ENCODE measurements around the gene ANAPC2. TPM values are rescaled to one million over a fixed set of nuclear protein-coding genes. Genes with fewer than 3 reads are reported as not detected.

ANAPC2 gene
- total RNA-seq, 2 experiments from 2014 or later, result 144 to 149 TPM

DNA sequence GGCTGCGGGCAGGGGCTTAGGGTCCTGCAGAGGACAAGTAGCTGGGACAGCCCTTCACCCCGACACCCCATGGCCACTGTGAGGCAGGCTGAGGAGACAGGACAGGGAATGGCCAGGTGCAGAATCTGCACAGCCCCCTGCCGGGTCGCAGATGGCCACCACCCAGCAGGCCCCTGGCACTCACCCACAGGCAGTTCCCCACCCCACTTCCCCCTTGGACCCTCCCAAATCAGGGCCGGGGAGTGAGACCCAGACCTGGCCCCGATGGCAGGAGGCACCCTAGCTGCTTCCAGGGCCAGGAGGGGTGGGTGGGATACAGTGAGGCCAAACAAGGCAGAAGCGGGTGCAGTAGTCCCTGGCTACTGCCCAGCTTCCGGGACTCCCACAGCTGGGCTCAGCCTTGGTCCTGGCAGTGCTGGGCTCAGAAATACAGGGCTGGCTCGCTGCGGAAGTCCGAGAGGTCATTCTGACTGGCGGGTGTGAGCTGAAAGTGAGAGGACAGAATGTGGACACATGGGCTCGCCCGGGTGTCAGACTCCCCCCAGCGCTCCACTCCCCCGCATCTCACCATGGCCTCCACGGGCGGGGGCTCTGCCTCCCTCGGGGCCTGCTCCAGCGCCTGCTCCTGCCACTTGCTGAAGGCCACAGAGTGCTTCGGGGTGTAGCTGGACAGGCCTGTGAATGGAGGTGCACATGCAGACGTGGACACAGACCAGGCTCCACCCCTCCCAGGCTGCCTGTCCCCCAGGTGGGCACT is 3.5 kb upstream of the ANAPC2 start:
- CTCF ChIA-PET, result interaction anchor here (0.5 kb wide), 1 partner anchor 62 kb away, joined by 3 read pairs; no protein-coding TSS in a partner anchor
- no peak for DNase-seq
- Mint-ChIP-seq H3K4me3 (no peak overlapping the region), H3K27me3 (no peaks in the 10 kb centered on the region), H3K9me3 (no peaks in the 10 kb centered on the region), H3K27ac (no peak overlapping the region), H3K36me3 (ENCODE audit: low read depth) (peaks cover 25% of the 10 kb centered on the region), H3K4me1 (ENCODE audit: low read depth) (peaks cover 19% of the 10 kb centered on the region)
- no peak for ATAC-seq (ENCODE audit: poor library complexity)
- TF ChIP-seq, protein P1, sequence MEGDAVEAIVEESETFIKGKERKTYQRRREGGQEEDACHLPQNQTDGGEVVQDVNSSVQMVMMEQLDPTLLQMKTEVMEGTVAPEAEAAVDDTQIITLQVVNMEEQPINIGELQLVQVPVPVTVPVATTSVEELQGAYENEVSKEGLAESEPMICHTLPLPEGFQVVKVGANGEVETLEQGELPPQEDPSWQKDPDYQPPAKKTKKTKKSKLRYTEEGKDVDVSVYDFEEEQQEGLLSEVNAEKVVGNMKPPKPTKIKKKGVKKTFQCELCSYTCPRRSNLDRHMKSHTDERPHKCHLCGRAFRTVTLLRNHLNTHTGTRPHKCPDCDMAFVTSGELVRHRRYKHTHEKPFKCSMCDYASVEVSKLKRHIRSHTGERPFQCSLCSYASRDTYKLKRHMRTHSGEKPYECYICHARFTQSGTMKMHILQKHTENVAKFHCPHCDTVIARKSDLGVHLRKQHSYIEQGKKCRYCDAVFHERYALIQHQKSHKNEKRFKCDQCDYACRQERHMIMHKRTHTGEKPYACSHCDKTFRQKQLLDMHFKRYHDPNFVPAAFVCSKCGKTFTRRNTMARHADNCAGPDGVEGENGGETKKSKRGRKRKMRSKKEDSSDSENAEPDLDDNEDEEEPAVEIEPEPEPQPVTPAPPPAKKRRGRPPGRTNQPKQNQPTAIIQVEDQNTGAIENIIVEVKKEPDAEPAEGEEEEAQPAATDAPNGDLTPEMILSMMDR (IDR thresholded peaks at IDR 0.05), result no peak
- intact Hi-C loops (cut with DNase I, micrococcal nuclease), result no loop called here
- no peaks in the 10 kb centered on the region for H3K27me3 ChIP-seq (ENCODE audit: control insufficient read depth in 1 of 2, insufficient read depth in 2 of 2, low read length in 2 of 2)
- POLR2A ChIA-PET, result interaction anchor here (0.8 to 1.3 kb wide), 4 partner anchors 9 to 32 kb away, joined by 3 to 4 read pairs (median 3); partner anchors contain the start of gene TPRN
- H3K4me1 ChIP-seq (ENCODE audit: insufficient read depth, low read length), result peaks cover 32% of the 10 kb centered on the region
- peaks cover 20% of the 10 kb centered on the region for H3K36me3 ChIP-seq (ENCODE audit: insufficient read depth, low read length)
- H3K27ac ChIP-seq (ENCODE audit: low read depth in 1 of 2, low read length in 2 of 2), result no peak overlapping the region
- H3K9me3 ChIP-seq (ENCODE audit: control insufficient read depth in 1 of 2, insufficient read depth in 1 of 2, low read length in 2 of 2), result no peaks in the 10 kb centered on the region
- H3K4me3 ChIP-seq (ENCODE audit: low read length), result no peak overlapping the region

DNA sequence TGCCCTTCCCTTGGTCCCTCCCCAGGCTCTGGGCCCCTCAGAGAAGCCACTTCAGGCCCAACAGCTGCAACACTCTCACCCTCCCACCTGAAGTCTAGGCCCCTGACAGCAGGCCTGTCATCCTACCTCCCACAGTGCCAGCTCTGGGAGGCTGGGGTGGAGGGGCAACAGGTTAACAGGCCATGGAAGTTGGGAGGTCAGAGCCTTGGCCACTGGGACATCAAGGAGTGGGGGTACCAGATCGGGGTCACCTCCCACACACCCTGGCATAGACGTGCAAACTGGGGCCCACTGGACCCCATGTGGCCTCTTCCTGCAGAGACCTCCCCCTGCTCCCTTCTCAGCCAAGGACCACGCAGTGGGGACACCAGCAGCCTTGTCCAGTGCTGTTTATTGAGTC is 2.9 kb upstream of the ANAPC2 start:
- H3K27ac Mint-ChIP-seq, result peak overlapping the region; percentile 67
- H3K4me1 ChIP-seq (ENCODE audit: insufficient read depth, low read length), result peaks cover 39% of the 10 kb centered on the region
- no peak overlapping the region for H3K4me3 ChIP-seq (ENCODE audit: low read length)
- ChIA-PET POLR2A (interaction anchor here (0.8 to 1.3 kb wide), 2 partner anchors 10 to 33 kb away, joined by 3 read pairs; no protein-coding TSS in a partner anchor), CTCF (interaction anchor here (0.5 kb wide), 1 partner anchor 61 kb away, joined by 3 read pairs; no protein-coding TSS in a partner anchor)
- no peaks in the 10 kb centered on the region for H3K27me3 Mint-ChIP-seq
- H3K4me3 Mint-ChIP-seq, result no peak overlapping the region
- H3K9me3 ChIP-seq (ENCODE audit: control insufficient read depth in 1 of 2, insufficient read depth in 1 of 2, low read length in 2 of 2), result no peaks in the 10 kb centered on the region
- DNase-seq (no peak), ATAC-seq (ENCODE audit: poor library complexity) (no peak)
- H3K27ac ChIP-seq (ENCODE audit: low read depth in 1 of 2, low read length in 2 of 2), result no peak overlapping the region
- H3K9me3 Mint-ChIP-seq, result no peaks in the 10 kb centered on the region
- intact Hi-C loops (cut with DNase I, micrococcal nuclease), result no loop called here
- no peaks in the 10 kb centered on the region for H3K27me3 ChIP-seq (ENCODE audit: control insufficient read depth in 1 of 2, insufficient read depth in 2 of 2, low read length in 2 of 2)
- H3K4me1 Mint-ChIP-seq (ENCODE audit: low read depth), result peaks cover 25% of the 10 kb centered on the region
- H3K36me3 Mint-ChIP-seq (ENCODE audit: low read depth), result peaks cover 31% of the 10 kb centered on the region
- TF ChIP-seq, protein P1 (IDR thresholded peaks at IDR 0.05), result no peak
- peaks cover 25% of the 10 kb centered on the region for H3K36me3 ChIP-seq (ENCODE audit: insufficient read depth, low read length)

DNA sequence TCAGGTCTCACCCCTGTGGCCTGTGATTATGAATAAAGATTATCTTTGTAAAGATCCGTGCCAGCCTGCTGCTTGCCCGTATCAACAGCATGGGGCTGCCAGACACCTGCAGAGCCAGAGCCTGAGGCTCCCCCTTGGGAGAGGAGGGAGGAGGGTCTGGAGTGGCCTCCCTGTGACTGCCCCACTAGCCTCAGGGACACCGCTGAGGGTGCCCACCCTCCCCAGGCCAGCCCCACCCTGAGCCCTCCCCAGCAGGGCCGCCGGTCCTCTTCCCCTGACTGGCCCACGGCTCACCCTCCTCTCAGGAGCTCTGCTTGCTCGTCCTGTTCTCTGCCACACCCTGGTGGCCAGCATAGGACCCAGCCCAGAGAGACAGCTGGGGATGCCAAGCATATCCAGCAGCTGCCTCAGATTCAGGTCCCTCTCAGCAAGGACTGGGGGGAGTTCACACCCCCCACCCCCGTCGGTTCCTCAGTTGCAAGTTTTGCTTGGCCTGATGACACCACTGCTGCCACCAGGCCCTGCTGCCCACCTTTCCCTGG is 2.0 kb upstream of the ANAPC2 start:
- Histone ChIP-seq H3K9me3 (ENCODE audit: control insufficient read depth in 1 of 2, insufficient read depth in 1 of 2, low read length in 2 of 2) (no peaks in the 10 kb centered on the region), H3K4me3 (ENCODE audit: low read length) (no peak overlapping the region), H3K4me1 (ENCODE audit: insufficient read depth, low read length) (peaks cover 46% of the 10 kb centered on the region), H3K27me3 (ENCODE audit: control insufficient read depth in 1 of 2, insufficient read depth in 2 of 2, low read length in 2 of 2) (no peaks in the 10 kb centered on the region), H3K36me3 (ENCODE audit: insufficient read depth, low read length) (peaks cover 30% of the 10 kb centered on the region), H3K27ac (ENCODE audit: low read depth in 1 of 2, low read length in 2 of 2) (peak overlapping the region in 1 of 2 donors; percentile 86)
- intact Hi-C loops (cut with DNase I, micrococcal nuclease), result no loop called here
- H3K4me1 Mint-ChIP-seq (ENCODE audit: low read depth), result peaks cover 25% of the 10 kb centered on the region
- DNase-seq (no peak), ATAC-seq (ENCODE audit: poor library complexity) (no peak)
- TF ChIP-seq, protein P1 (IDR thresholded peaks at IDR 0.05), result no peak
- ChIA-PET CTCF (interaction anchor here (1.2 to 2.8 kb wide), 3 partner anchors 10 to 155 kb away, joined by 3 to 9 read pairs (median 6); partner anchors contain the start of gene TPRN), POLR2A (interaction anchor here (1.3 to 3.5 kb wide), 3 partner anchors 33 to 50 kb away, joined by 3 to 22 read pairs (median 17); partner anchors contain the start of genes RNF208 and TUBB4B)
- peak overlapping the region; percentile 94 for H3K4me3 Mint-ChIP-seq
- H3K36me3 Mint-ChIP-seq (ENCODE audit: low read depth), result peaks cover 37% of the 10 kb centered on the region
- H3K27me3 Mint-ChIP-seq, result no peaks in the 10 kb centered on the region
- H3K27ac Mint-ChIP-seq, result peak overlapping the region; percentile 67
- H3K9me3 Mint-ChIP-seq, result no peaks in the 10 kb centered on the region

Measured in CD4-positive, alpha-beta T cell (primary cell).